A673 (cell line): ENCODE results near the gene RAB3D. TPM values are rescaled to one million over a fixed set of nuclear protein-coding genes. Genes with fewer than 3 reads are reported as not detected.

Experiments used
- BruUV-seq: library from RNA; stranded (reverse); fragments of 400-500 nt; replicated peaks from 2 replicates; lab custom pipeline; 2021; lab: Mats Ljungman, UMichigan
- CTCF ChIA-PET: fragments of 300-600 bp; sonication (Branson Sonifier 250); formaldehyde crosslinking; loops from one replicate; lab custom pipeline; 2022; ENCODE audit warnings: antibody characterized with exemption; lab: Charles Lee
- POLR2A ChIA-PET: fragments of 300-600 bp; sonication (Branson Sonifier 250); formaldehyde crosslinking; loops from one replicate; lab custom pipeline; 2022; ENCODE audit warnings: antibody characterized with exemption; ENCODE audit not compliant: low non-redundant PET; lab: Charles Lee
- DNase-seq: peaks from one replicate; pipeline ENCODE4 v3.0.0-alpha.2; 2015; ENCODE audit warnings: low spot score
- H3K27ac ChIP-seq: fragments of 200-600 bp; sonication (generic); 2 replicates; pipeline ENCODE4 v1.5.1; 2016; ENCODE audit warnings: mixed run types, low read depth, mild to moderate bottlenecking, mixed read lengths, antibody characterized with exemption, low read length; ENCODE audit not compliant: poor library complexity, severe bottlenecking
- H3K27me3 ChIP-seq: fragments of 200-600 bp; sonication (generic); replicated peaks from 2 replicates; pipeline ENCODE4 v1.6.1; 2017; ENCODE audit warnings: mixed run types, low read depth, mild to moderate bottlenecking, mixed read lengths, antibody characterized with exemption, low read length; ENCODE audit not compliant: insufficient read depth, poor library complexity
- H3K36me3 ChIP-seq: fragments of 200-600 bp; sonication (generic); 2 replicates; pipeline ENCODE4 v1.6.1; 2016; ENCODE audit warnings: mixed run types, mild to moderate bottlenecking, mixed read lengths, antibody characterized with exemption, low read length; ENCODE audit not compliant: insufficient read depth, poor library complexity, severe bottlenecking
- H3K4me1 ChIP-seq: fragments of 200-600 bp; sonication (generic); 2 replicates; pipeline ENCODE4 v1.6.1; 2017; ENCODE audit warnings: mixed run types, mild to moderate bottlenecking, mixed read lengths, antibody characterized with exemption, low read length; ENCODE audit not compliant: insufficient read depth, poor library complexity, severe bottlenecking
- H3K4me3 ChIP-seq: fragments of 200-600 bp; sonication (generic); 2 replicates; pipeline ENCODE4 v1.5.1; 2016; ENCODE audit warnings: low read depth, mixed run types, mild to moderate bottlenecking, mixed read lengths, low read length; ENCODE audit not compliant: poor library complexity, severe bottlenecking
- H3K9me3 ChIP-seq: fragments of 200-600 bp; sonication (generic); 2 replicates; pipeline ENCODE4 v1.6.1; 2016; ENCODE audit warnings: mixed run types, low read depth, mild to moderate bottlenecking, mixed read lengths, antibody characterized with exemption, low read length; ENCODE audit not compliant: poor library complexity, severe bottlenecking
- CTCF ChIP-seq: fragments of 300-800, 200-600 bp; sonication (generic); conservative IDR thresholded peaks from 2 replicates; pipeline ENCODE4 v1.5.1; 2017; ENCODE audit warnings: low read depth, mild to moderate bottlenecking, antibody characterized with exemption, low read length, moderate library complexity, mixed read lengths
- EZH2 ChIP-seq: fragments of 200-600 bp; sonication (generic); IDR thresholded peaks from 2 replicates; pipeline ENCODE4 v1.6.1; 2017; ENCODE audit warnings: borderline replicate concordance, low read depth, mild to moderate bottlenecking, mixed read lengths, antibody characterized with exemption, low read length; ENCODE audit not compliant: poor library complexity, severe bottlenecking
- intact Hi-C: fragments of 100-400 bp; cut with micrococcal nuclease; formaldehyde crosslinking; loops from one replicate; pipeline ENCODE4 v1.10.0; 2022; ENCODE audit not compliant: unreplicated experiment
- total RNA-seq: library from RNA; stranded (reverse); gene quantifications from 2 replicates; pipeline ENCODE4 v1.2.3, GENCODE V29; 2021

The RAB3D gene
- total RNA-seq, 1 experiment from 2014 or later = 25.4 TPM

- intact Hi-C loops = no loop called here
- Histone ChIP-seq H3K4me3 (no peak overlapping the region), H3K9me3 (no peaks in the 10 kb centered on the region), H3K4me1 (peaks cover 20% of the 10 kb centered on the region), H3K27ac (no peak overlapping the region), H3K36me3 (peaks cover 4% of the 10 kb centered on the region), H3K27me3 (no peaks in the 10 kb centered on the region)
- CTCF ChIA-PET = interaction anchor here (0.6 kb wide), 1 partner anchor 131 kb away, joined by 5 read pairs; no protein-coding TSS in a partner anchor
- no peak for DNase-seq
- no TSS peak for BruUV-seq
- no peak for TF ChIP-seq CTCF
- no peak for TF ChIP-seq EZH2
- POLR2A ChIA-PET = no interaction called here
Measured at GRCh38 chr19:11325544-11325943, 13.9 kb downstream of the RAB3D start.

GRCh38 chr19:11324748-11325389, 14.6 kb downstream of the RAB3D start:
- BruUV-seq = no TSS peak
- TF ChIP-seq CTCF (no peak), EZH2 (no peak)
- ChIA-PET POLR2A (no interaction called here), CTCF (interaction anchor here (0.6 to 0.7 kb wide), 2 partner anchors 57 to 131 kb away, joined by 3 to 5 read pairs; no protein-coding TSS in a partner anchor)
- H3K27me3 ChIP-seq = no peaks in the 10 kb centered on the region
- no peak overlapping the region for H3K4me3 ChIP-seq
- peak overlapping the region; percentile 68 for H3K27ac ChIP-seq
- no peaks in the 10 kb centered on the region for H3K9me3 ChIP-seq
- intact Hi-C loops = no loop called here
- peaks cover 20% of the 10 kb centered on the region for H3K4me1 ChIP-seq
- no peak for DNase-seq
- H3K36me3 ChIP-seq = peaks cover 4% of the 10 kb centered on the region

- peak; percentile 83 for DNase-seq
Measured at GRCh38 chr19:11324079-11324661, 15.3 kb downstream of the RAB3D start.

More at GRCh38 chr19:11324079-11324661, 15.3 kb downstream of the RAB3D start:
- no TSS peak for BruUV-seq
- Histone ChIP-seq H3K36me3 (peaks cover 4% of the 10 kb centered on the region), H3K27ac (peak overlapping the region; percentile 68), H3K4me3 (no peak overlapping the region), H3K27me3 (no peaks in the 10 kb centered on the region), H3K4me1 (peaks cover 25% of the 10 kb centered on the region), H3K9me3 (no peaks in the 10 kb centered on the region)
- ChIA-PET POLR2A (no interaction called here), CTCF (interaction anchor here (0.7 kb wide), 2 partner anchors 57 to 110 kb away, joined by 3 to 9 read pairs; no protein-coding TSS in a partner anchor)
- intact Hi-C loops = no loop called here
- no peak for TF ChIP-seq CTCF
- TF ChIP-seq EZH2 = no peak
